Ovary (tissue), 9 donors: Measurements from ENCODE around the gene TOM1L2. TPM values are rescaled to one million over a fixed set of nuclear protein-coding genes. Genes with fewer than 3 reads are reported as not detected.

Experiments
- DNase-seq, 5 donors: peaks; one replicate each; pipeline ENCODE4 v3.0.0-alpha.2; 2019 to 2020
- H3K27ac ChIP-seq, 2 donors: fragments of 200-600 bp; one replicate each; pipeline versions ENCODE4 v1.5.1 to v1.8.0; 2019 to 2022
- H3K27me3 ChIP-seq: fragments of 200-600 bp; one replicate; pipeline ENCODE4 v1.8.0; 2022
- H3K36me3 ChIP-seq: fragments of 200-600 bp; sonication (generic); one replicate; pipeline ENCODE4 v1.5.1; 2019
- H3K4me1 ChIP-seq: one replicate; pipeline ENCODE4 v1.8.1; 2013; ENCODE audit warnings: mild to moderate bottlenecking, moderate library complexity; ENCODE audit not compliant: insufficient read depth
- H3K4me3 ChIP-seq: fragments of 200-600 bp; sonication (generic); one replicate; pipeline ENCODE4 v1.5.1; 2017
- H3K9me3 ChIP-seq, 2 donors: fragments of 200-600 bp in 1 of 2; sonication (generic) in 1 of 2; one replicate each; pipeline versions ENCODE4 v1.5.1 to v1.8.1; 2013 to 2019; ENCODE audit warnings: mild to moderate bottlenecking in 1 of 2, moderate library complexity in 1 of 2
- CTCF ChIP-seq, 3 donors: fragments of 450-650 bp in 2 of 3; fragments of 200-600 bp in 1 of 3; IDR thresholded peaks; one replicate each; pipeline versions ENCODE4 v1.5.1 to v1.8.0; 2016 to 2022; ENCODE audit warnings: antibody characterized with exemption in 3 of 3, mild to moderate bottlenecking in 1 of 3
- EP300 ChIP-seq: sonication (generic); formaldehyde crosslinking; IDR thresholded peaks from one replicate; pipeline ENCODE4 v1.6.1; 2017; ENCODE audit warnings: antibody characterized with exemption
- POLR2A ChIP-seq: fragments of 450-650 bp; IDR thresholded peaks from one replicate; pipeline ENCODE4 v1.6.1; 2017; ENCODE audit warnings: antibody characterized with exemption, mild to moderate bottlenecking, moderate library complexity
- WGBS, 3 donors: extraction: QIAGEN DNeasy Blood & Tissue Kit in 1 of 3; methylation state at CpG; one replicate each; pipeline versions ENCODE4 v1.1.5 to v1.1.7; 2013 to 2017; 5-methylcytosine and 5-hydroxymethylcytosine counted together
- intact Hi-C, 4 donors: fragments of 100-400 bp; cut with DNase I; formaldehyde crosslinking; loops; one replicate each; pipeline versions ENCODE4 v1.11.0 to v1.15.1; 2022 to 2023
- polyA plus RNA-seq, 2 donors: library from polyadenylated mRNA; stranded (reverse); fragments of 200-250 nt in 1 of 2; fragments of 350-450 nt in 1 of 2; fragmentation: Illumina TruSeq in 1 of 2; extraction: RNeasy Lipid Tissue Mini Kit (QIAGEN cat#74804) in 1 of 2; gene quantifications; one replicate each; pipeline ENCODE4 v1.2.3, GENCODE V29; 2013 to 2014
- total RNA-seq, 7 donors: library from RNA; depleted of rRNA in 2 of 7; stranded (reverse); fragments of >200 nt in 2 of 7; fragmentation: NEBNext Ultra II Directional in 3 of 7; extraction: Animal tissue kit (Norgen Biotek cat#: 25700) in 3 of 7; gene quantifications; one replicate each; pipeline versions ENCODE4 v1.1.0 to v1.2.4, GENCODE V29; 2016 to 2023
- donor health status: DM: no; HTN: no; CAD: no; lungs with moderate emphysema.
- donor health status: DM: no; HTN: no; CAD: no.
- donor health status: Bipolar disorder and iron deficiency.
- donor health status: DM: yes; HTN: yes; CAD: no.
- donor health status: DM: no; HTN: no; CAD: no.
- donor health status: DM: yes; HTN: yes; CAD: no.

The TOM1L2 gene
- total and polyA plus RNA-seq, 9 donors = 25.6 to 62.5 (median 45.9) TPM

DNA sequence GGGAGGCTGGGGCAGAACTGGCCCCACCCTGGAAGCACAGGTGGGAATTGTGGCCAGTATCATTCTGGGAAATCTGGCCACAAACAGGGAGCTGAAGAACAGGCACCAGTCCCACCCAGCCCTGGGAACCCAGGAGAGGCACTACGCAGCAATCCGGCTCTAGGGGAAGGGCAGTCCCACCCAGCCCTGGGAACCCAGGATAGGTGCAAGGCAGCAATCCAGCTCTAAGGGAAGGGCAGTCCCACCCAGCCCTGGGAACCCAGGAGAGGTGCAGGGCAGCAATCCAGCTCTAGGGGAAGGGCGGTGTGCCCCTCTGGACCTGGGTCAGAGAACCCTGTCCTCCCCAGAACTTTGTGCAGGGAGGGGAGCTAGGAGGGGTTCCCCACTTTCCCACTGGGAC is 7.6 kb upstream of the TOM1L2 start:
- WGBS, 3 donors = 76 to 89% (median 80%) methylated on average over 3 of the region's 3 CpGs

GRCh38 chr17:17978481-17979424 is 6.6 kb upstream of the TOM1L2 start:
- H3K27ac ChIP-seq = no peak overlapping the region
- no peak for DNase-seq
- TF ChIP-seq CTCF (IDR thresholded peaks at IDR 0.05) (no peak), EP300 (no peak), POLR2A (no peak)
- 83 to 89% (median 84%) methylated on average over 14 of the region's 14 CpGs for WGBS, 3 donors
- H3K9me3 ChIP-seq = no peaks in the 10 kb centered on the region
- no peaks in the 10 kb centered on the region for H3K36me3 ChIP-seq
- H3K4me3 ChIP-seq = no peak overlapping the region
- intact Hi-C loops = no loop called here
- no peaks in the 10 kb centered on the region for H3K4me1 ChIP-seq
- no peaks in the 10 kb centered on the region for H3K27me3 ChIP-seq

More for the DNA sequence above, 7.6 kb upstream of the TOM1L2 start:
- intact Hi-C loops = no loop called here
- TF ChIP-seq EP300 (no peak), CTCF (IDR thresholded peaks at IDR 0.05) (no peak), POLR2A (no peak)
- no peaks in the 10 kb centered on the region for H3K9me3 ChIP-seq
- DNase-seq = no peak
- no peaks in the 10 kb centered on the region for H3K36me3 ChIP-seq
- no peak overlapping the region for H3K4me3 ChIP-seq
- H3K27ac ChIP-seq = no peak overlapping the region
- H3K27me3 ChIP-seq = no peaks in the 10 kb centered on the region
- no peaks in the 10 kb centered on the region for H3K4me1 ChIP-seq

GRCh38 chr17:17976931-17977570 is 4.9 kb upstream of the TOM1L2 start:
- no peak for DNase-seq
- Histone ChIP-seq H3K27me3 (no peaks in the 10 kb centered on the region), H3K4me3 (no peak overlapping the region), H3K9me3 (no peaks in the 10 kb centered on the region), H3K27ac (no peak overlapping the region), H3K4me1 (peaks cover 2% of the 10 kb centered on the region), H3K36me3 (no peaks in the 10 kb centered on the region)
- whole genome bisulfite sequencing, 3 donors = 76 to 82% (median 81%) methylated on average over 10 of the region's 10 CpGs
- TF ChIP-seq EP300 = no peak
- TF ChIP-seq CTCF (IDR thresholded peaks at IDR 0.05) = no peak
- TF ChIP-seq POLR2A = no peak
- intact Hi-C loops = no loop called here

GRCh38 chr17:17975436-17975835 is 3.2 kb upstream of the TOM1L2 start:
- Histone ChIP-seq H3K27me3 (no peaks in the 10 kb centered on the region), H3K4me1 (peaks cover 8% of the 10 kb centered on the region), H3K9me3 (no peaks in the 10 kb centered on the region), H3K27ac (no peak overlapping the region), H3K4me3 (no peak overlapping the region), H3K36me3 (no peaks in the 10 kb centered on the region)
- DNase-seq = no peak
- 79 to 88% (median 82%) methylated on average over 8 of the region's 8 CpGs for WGBS, 3 donors
- TF ChIP-seq EP300 = no peak
- no peak for TF ChIP-seq CTCF (IDR thresholded peaks at IDR 0.05)
- TF ChIP-seq POLR2A = no peak
- intact Hi-C loops = no loop called here
